Omental fat pad (tissue), 4 donors: ENCODE measurements around the gene RAB3GAP2. TPM values are rescaled to one million over a fixed set of nuclear protein-coding genes. Genes with fewer than 3 reads are reported as not detected.

Source experiments
- ATAC-seq: fragments of 150-250 bp; one replicate; pipeline ENCODE4 v1.9.1; 2016; ENCODE audit warnings: mild to moderate bottlenecking, moderate library complexity; ENCODE audit not compliant: low FRiP score
- DNase-seq: peaks from one replicate; pipeline ENCODE4 v3.0.0-alpha.2; 2019; ENCODE audit warnings: low spot score
- total RNA-seq, 4 donors: library from RNA; depleted of rRNA; stranded (reverse); fragments of >200 nt; gene quantifications; one replicate each; pipeline ENCODE4 v1.1.0, GENCODE V29; 2016
- TF ChIP-seq, protein P1 (sequence below), 3 donors: fragments of 450-650 bp; IDR thresholded peaks; one replicate each; pipeline ENCODE4 v1.5.1; 2016 to 2017; ENCODE audit warnings: antibody characterized with exemption in 3 of 3, mild to moderate bottlenecking in 3 of 3, moderate library complexity in 2 of 3

The RAB3GAP2 gene
- total RNA-seq, 4 donors from 2014 or later: 22.0 to 37.0 (median 30.4) TPM

DNA sequence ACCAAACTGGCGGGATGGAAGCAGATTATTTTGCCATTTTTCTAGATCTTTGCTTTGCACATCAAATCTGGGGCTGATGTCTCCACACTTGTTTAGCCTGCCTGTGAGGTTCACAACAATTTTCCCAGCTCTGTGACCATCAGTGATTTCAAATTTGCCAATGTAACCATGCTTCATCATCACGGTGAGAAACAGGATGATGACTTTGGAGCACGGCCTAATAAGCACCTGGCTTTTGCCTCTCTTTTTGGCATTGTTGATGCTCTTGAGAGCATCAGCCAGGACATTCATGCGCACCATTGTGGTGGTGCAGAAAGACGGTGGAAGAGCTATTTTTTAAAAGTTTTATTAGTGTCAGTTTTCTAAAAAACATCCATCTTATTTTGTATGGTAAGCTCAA, 128.2 kb downstream of the RAB3GAP2 start:
- ATAC-seq (no peak), DNase-seq (no peak)
- TF ChIP-seq, protein P1, sequence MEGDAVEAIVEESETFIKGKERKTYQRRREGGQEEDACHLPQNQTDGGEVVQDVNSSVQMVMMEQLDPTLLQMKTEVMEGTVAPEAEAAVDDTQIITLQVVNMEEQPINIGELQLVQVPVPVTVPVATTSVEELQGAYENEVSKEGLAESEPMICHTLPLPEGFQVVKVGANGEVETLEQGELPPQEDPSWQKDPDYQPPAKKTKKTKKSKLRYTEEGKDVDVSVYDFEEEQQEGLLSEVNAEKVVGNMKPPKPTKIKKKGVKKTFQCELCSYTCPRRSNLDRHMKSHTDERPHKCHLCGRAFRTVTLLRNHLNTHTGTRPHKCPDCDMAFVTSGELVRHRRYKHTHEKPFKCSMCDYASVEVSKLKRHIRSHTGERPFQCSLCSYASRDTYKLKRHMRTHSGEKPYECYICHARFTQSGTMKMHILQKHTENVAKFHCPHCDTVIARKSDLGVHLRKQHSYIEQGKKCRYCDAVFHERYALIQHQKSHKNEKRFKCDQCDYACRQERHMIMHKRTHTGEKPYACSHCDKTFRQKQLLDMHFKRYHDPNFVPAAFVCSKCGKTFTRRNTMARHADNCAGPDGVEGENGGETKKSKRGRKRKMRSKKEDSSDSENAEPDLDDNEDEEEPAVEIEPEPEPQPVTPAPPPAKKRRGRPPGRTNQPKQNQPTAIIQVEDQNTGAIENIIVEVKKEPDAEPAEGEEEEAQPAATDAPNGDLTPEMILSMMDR (IDR thresholded peaks at IDR 0.05): no peak

DNA sequence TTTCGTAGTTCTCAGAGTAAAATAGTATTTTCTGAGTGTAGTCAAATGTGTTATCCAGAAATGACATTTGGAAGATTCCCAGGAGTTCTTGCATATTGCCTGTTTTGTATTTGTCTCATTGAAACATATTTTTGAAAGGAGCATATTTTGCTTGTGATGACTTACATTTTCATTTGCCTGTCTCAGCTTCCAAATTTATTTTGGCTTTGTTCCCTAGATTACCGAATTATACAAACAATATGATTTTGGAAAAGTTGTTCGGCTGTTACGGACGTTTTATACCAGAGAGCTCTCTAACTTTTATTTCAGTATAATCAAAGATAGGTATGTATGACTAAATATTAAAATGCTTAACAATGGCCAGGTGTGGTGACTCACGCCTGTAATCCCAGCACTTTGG, 132.3 kb downstream of the RAB3GAP2 start:
- ATAC-seq (no peak), DNase-seq (no peak)
- TF ChIP-seq, protein P1 (IDR thresholded peaks at IDR 0.05): no peak

DNA sequence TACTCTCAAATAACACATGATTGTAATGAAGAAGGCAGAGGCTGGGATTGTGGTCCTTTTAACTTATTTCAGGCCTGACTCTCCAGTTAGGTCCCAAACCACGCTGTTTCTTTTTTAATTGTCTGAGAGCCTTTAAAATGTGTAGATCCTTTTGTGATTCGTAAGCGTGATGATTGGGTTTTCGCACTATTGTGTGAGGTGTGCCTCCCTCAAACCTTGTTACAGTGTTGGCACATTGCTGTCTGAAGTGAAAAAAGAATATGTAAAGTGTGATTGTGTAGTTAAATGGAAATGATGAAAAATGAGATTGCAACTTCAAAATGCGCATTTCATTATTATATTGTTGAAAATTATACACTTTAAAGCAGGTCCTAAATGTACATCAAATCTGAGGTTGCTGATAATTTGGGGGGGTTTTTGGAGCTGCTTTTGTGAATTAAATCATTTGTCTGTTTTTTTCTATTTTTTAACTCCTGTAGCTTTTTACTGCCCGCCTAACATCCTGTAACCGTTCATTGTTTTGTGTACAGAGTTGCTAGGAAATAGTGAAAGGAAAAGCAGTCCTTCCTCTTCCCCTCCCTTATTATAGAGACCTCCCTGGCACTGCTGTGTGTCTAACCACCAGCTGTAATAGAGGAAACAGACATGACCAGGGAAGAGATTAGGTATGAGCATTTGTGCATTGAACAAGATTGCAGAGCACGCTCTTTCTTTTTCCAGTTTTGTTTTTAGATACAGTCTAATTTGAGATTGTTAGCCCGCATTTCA, 135.1 kb downstream of the RAB3GAP2 start:
- TF ChIP-seq, protein P1 (IDR thresholded peaks at IDR 0.05): no peak
- no peak for ATAC-seq
- no peak for DNase-seq

DNA sequence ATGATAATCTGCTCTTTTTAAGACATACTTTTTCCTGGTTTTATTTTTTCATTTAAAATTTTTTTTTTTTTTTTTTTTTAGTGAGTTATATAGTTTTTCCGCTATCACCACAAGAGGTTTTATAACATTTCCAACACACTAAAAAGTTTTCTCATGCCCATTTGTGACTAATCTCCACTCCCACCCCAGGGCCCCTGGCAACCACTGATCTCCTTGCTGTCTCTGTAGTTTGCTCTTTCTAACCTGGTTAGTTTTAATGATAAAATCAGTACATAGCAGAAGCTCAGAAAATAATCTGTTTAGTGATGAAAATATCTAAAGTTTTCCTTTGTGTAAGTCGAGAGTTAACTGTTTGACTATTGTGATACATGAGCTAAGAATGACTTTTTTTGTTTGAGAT, 136.5 kb downstream of the RAB3GAP2 start:
- TF ChIP-seq, protein P1 (IDR thresholded peaks at IDR 0.05): no peak
- DNase-seq: no peak
- no peak for ATAC-seq

DNA sequence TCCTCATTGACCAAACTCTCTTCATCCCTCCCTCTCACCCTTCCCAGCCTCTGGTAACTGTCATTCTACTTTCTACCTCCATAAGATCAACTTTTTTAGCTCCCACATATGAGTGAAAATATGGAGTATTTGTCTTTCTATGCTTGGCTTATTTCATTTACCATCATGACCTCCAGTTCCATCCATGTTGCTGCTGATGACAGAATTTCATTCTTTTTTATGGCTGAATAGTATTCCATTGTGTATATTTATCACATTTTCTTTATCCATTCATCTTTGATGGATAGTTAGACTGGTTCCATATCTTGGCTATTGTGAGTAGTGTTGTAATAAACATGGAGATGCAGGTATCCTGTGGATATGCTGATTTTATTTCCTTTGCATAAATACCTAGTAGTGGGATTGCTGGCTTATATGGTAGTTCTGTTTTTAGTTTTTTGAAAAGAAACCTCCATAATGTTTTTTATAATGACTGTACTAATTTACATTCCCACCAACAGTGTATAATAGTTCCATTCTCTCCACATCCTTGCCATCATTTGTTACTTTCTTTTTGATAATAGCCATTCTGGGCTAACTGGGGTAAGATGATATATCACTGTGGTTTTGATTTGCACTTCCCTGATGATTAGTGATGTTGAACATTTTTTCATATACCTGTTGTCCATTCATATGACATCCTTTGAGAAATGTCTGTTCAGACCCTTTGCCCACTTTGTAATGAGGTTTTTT, 142.6 kb downstream of the RAB3GAP2 start:
- ATAC-seq: no peak
- DNase-seq: no peak
- TF ChIP-seq, protein P1 (IDR thresholded peaks at IDR 0.05): no peak

DNA sequence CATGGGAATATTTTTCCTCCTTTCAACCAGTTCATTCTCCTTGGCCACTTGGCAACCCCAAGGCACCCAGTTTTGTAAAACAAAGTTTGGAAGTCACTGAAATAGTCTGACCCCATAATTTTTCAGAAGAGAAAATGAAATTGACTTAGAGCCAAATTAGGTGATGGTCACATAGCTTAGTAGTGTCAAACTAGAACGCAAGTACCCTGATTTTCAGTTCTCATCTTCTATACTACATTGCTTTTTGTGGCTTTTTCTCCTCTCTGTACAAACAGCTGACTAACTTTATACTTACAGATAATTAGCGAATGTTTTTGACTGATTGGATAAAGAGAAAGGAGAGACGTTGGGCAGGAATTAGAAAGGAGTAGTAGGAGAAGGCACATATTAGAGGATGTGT, 145.2 kb downstream of the RAB3GAP2 start:
- TF ChIP-seq, protein P1 (IDR thresholded peaks at IDR 0.05): no peak
- ATAC-seq (no peak), DNase-seq (no peak)
